ENCODE data around the gene HEPN1. TPM values are rescaled to one million over a fixed set of nuclear protein-coding genes. Genes with fewer than 3 reads are reported as not detected.

The HEPN1 gene
- total and polyA plus RNA-seq, 2 of the 8 experiments (the other 6 are each of a cell fraction or from before 2014, with no cell fraction given), result not detected

GRCh38 chr11:124897674-124898262 is 21.3 kb upstream of the HEPN1 start, which contains the start of gene ROBO4:
Gene ROBO4 (minus strand): TSS chr11:124897865. CDS start chr11:124897795, 70 bp downstream.
- no peak for FAIRE-seq
- 96% methylated on average over 10 of the region's 12 CpGs; no CpG with 5 or more reads in 1 of the 2 experiments for WGBS, 2 experiments (ENCODE audit: extremely low coverage in 1 of 2, insufficient coverage in 1 of 2, insufficient read length in 1 of 2, insufficient replicate concordance in 2 of 2, low coverage in 1 of 2, low lambda C conversion rate in 2 of 2, missing lambda C conversion rate in 1 of 2)
- CTCF ChIA-PET (ENCODE audit: partially characterized antibody), result interaction anchor here (1.3 to 3.0 kb wide), 9 partner anchors 10 to 254 kb away, joined by 3 to 13 read pairs (median 4); no protein-coding TSS in a partner anchor
- no peak within 1 kb of the TSS for H3K56ac ChIP-seq (replicated peaks; ENCODE audit: insufficient read length, low read depth, low read length)
- no peak within 1 kb of the TSS for H4K5ac ChIP-seq (ENCODE audit: insufficient read length, low read depth, low read length)
- H2BK12ac ChIP-seq (ENCODE audit: low read depth, low read length), result peak within 1 kb of the TSS; percentile 55; the same call in 1 of the 2 replicates
- peaks cover 0 to 6% (median 0%) of the 10 kb centered on the region in 4 experiments; a peak in 3 of 7 replicates for H3K27me3 ChIP-seq (replicated peaks in 1 of 4; ENCODE audit: control insufficient read depth in 3 of 4, extremely low read depth in 1 of 4, insufficient read depth in 3 of 4, low read length in 3 of 4)
- no peak within 1 kb of the TSS for H3K27ac ChIP-seq (ENCODE audit: low read depth, low read length)
- H2BK20ac ChIP-seq (ENCODE audit: low read length), result peak within 1 kb of the TSS; percentile 50; the same call in 1 of the 2 replicates
- DNase-seq (ENCODE audit: low read depth in 1 of 2, low spot score in 2 of 2), result peak in 1 of 2 experiments; percentile 37
- H3K4me2 ChIP-seq (ENCODE audit: insufficient read depth in 1 of 2, low read depth in 2 of 2, low read length in 2 of 2), result no peak within 1 kb of the TSS
- H2BK5ac ChIP-seq (ENCODE audit: low read depth, low read length), result no peak within 1 kb of the TSS; the same call in 1 of the 2 replicates
- no peak within 1 kb of the TSS for H2BK120ac ChIP-seq (replicated peaks; ENCODE audit: low read depth, low read length)
- no peak within 1 kb of the TSS for H2AK5ac ChIP-seq (ENCODE audit: low read depth, low read length)
- peak within 1 kb of the TSS; percentile 32; the same call in 1 of the 2 replicates for H3K18ac ChIP-seq (ENCODE audit: extremely low read depth, low read length)
- H3K23ac ChIP-seq (ENCODE audit: insufficient read length), result no peak within 1 kb of the TSS
- no peaks in the 10 kb centered on the region for H3K36me3 ChIP-seq (ENCODE audit: control insufficient read depth in 2 of 4, insufficient read depth in 4 of 4, low read length in 3 of 4)
- H2AFZ ChIP-seq (ENCODE audit: low read length), result 0 out of 2 replicates have a peak within 1 kb of the TSS, but pooled peaks have one; percentile 26
- peak within 1 kb of the TSS; percentile 72; the same call in 1 of the 2 replicates for H2BK15ac ChIP-seq (ENCODE audit: low read length)
- H3K9me3 ChIP-seq (ENCODE audit: insufficient read depth in 2 of 2, low read depth in 1 of 2, low read length in 1 of 2), result no peaks in the 10 kb centered on the region
- no peak within 1 kb of the TSS for H4K91ac ChIP-seq (replicated peaks; ENCODE audit: insufficient read length, low read length)
- H3K4ac ChIP-seq (replicated peaks; ENCODE audit: insufficient read length, low read depth, low read length), result no peak within 1 kb of the TSS
- no peak within 1 kb of the TSS for H3K9ac ChIP-seq (replicated peaks in 1 of 4; ENCODE audit: extremely low read depth in 1 of 4, low read depth in 3 of 4, low read length in 3 of 4)
- peaks cover 0 to 2% (median 1%) of the 10 kb centered on the region in 4 experiments; a peak in 3 of 7 replicates for H3K4me1 ChIP-seq (replicated peaks in 1 of 4; ENCODE audit: control insufficient read depth in 3 of 4, insufficient read depth in 4 of 4, low read length in 3 of 4)
- no peaks in the 10 kb centered on the region for H3K79me2 ChIP-seq (ENCODE audit: control insufficient read depth in 1 of 2, insufficient read depth in 2 of 2, low read length in 2 of 2)
- H3K14ac ChIP-seq (ENCODE audit: insufficient read length), result no peak within 1 kb of the TSS
- no peak within 1 kb of the TSS; the same call in 1 of the 2 replicates for H4K8ac ChIP-seq (ENCODE audit: extremely low read depth, insufficient read depth, low read length)
- no peaks in the 10 kb centered on the region for H3K23me2 ChIP-seq (ENCODE audit: low read depth, low read length)
- no peaks in the 10 kb centered on the region for H3K79me1 ChIP-seq (ENCODE audit: low read depth, low read length)
- no peak within 1 kb of the TSS for H3K4me3 ChIP-seq (ENCODE audit: extremely low read depth in 1 of 4, insufficient read depth in 2 of 4, low read depth in 3 of 4, low read length in 4 of 4)
- POLR2A ChIA-PET (ENCODE audit: partially characterized antibody), result interaction anchor here (0.8 to 1.7 kb wide), 3 partner anchors 9 to 56 kb away, joined by 3 to 5 read pairs (median 4); partner anchors contain the start of gene CCDC15
- no peaks in the 10 kb centered on the region for H4K20me1 ChIP-seq (replicated peaks in 1 of 2; ENCODE audit: control insufficient read depth in 1 of 2, insufficient read depth in 2 of 2, low read length in 2 of 2)
- no peak for TF ChIP-seq SIN3A (conservative IDR thresholded peaks at IDR 0.05 in 1 of 2, IDR thresholded peaks at IDR 0.05 in 1 of 2; ENCODE audit: low read depth in 1 of 2, low read length in 2 of 2)
- TF ChIP-seq GTF2F1 (IDR thresholded peaks at IDR 0.05; ENCODE audit: borderline replicate concordance, low read depth, low read length), result no peak
